Stomach (tissue), 4 donors: Measurements from ENCODE around the gene HEXB.

Experiments used
- CTCF ChIP-seq, 7 experiments: fragments of 450-650 bp in 4 of 7; fragments of 200-600 bp in 3 of 7; sonication (generic) in 3 of 7; IDR thresholded peaks; one replicate each; pipeline ENCODE4 v1.5.1; 2016 to 2019; ENCODE audit warnings: antibody characterized with exemption in 7 of 7, control low read depth in 2 of 7, mild to moderate bottlenecking in 1 of 7
- EP300 ChIP-seq: sonication (generic); formaldehyde crosslinking; IDR thresholded peaks from one replicate; pipeline ENCODE4 v1.6.1; 2017; ENCODE audit warnings: antibody characterized with exemption
- POLR2A ChIP-seq, 4 donors: fragments of 450-650 bp; IDR thresholded peaks; one replicate each; pipeline ENCODE4 v1.6.1; 2016; ENCODE audit warnings: antibody characterized with exemption in 4 of 4, control low read depth in 2 of 4, mild to moderate bottlenecking in 1 of 4, moderate library complexity in 1 of 4
- POLR2AphosphoS5 ChIP-seq, 3 donors: sonication (generic); formaldehyde crosslinking; IDR thresholded peaks; one replicate each; pipeline ENCODE4 v1.6.1; 2016; ENCODE audit warnings: antibody characterized with exemption in 3 of 3

- TF ChIP-seq POLR2A (IDR thresholded peaks at IDR 0.05) (no peak), POLR2AphosphoS5 (IDR thresholded peaks at IDR 0.05) (no peak), CTCF (IDR thresholded peaks at IDR 0.05) (no peak), EP300 (no peak)
Observed at GRCh38 chr5:74653991-74654390, 31.0 kb upstream of the HEXB start.
